ENCODE results near the gene OGFR.

Gene OGFR

GRCh38 chr20:62791301-62792181 lies 13.1 kb upstream of the OGFR start:
- Histone ChIP-seq H3K9ac (peak overlapping the region; percentile 6), H3K4me3 (ENCODE audit: low read depth, low read length) (no peak overlapping the region), H3K4me1 (peaks cover 4% of the 10 kb centered on the region), H3K79me2 (no peaks in the 10 kb centered on the region), H3K27ac (no peak overlapping the region), H2AFZ (peak overlapping the region; percentile 5), H3K27me3 (ENCODE audit: control insufficient read depth, insufficient read depth, low read length) (no peaks in the 10 kb centered on the region), H3K36me3 (ENCODE audit: control insufficient read depth, insufficient read depth, low read length) (no peaks in the 10 kb centered on the region), H3K9me3 (ENCODE audit: control insufficient read depth, low read length) (no peaks in the 10 kb centered on the region), H3K4me2 (ENCODE audit: low read length) (no peak overlapping the region)
- TF ChIP-seq CTCF (IDR thresholded peaks at IDR 0.05): peak; percentile 87

- H3K9ac ChIP-seq: no peak overlapping the region
- no peaks in the 10 kb centered on the region for H3K79me2 ChIP-seq
- H3K4me1 ChIP-seq: peaks cover 9% of the 10 kb centered on the region
- no peak overlapping the region for H2AFZ ChIP-seq
- H3K36me3 ChIP-seq (ENCODE audit: control insufficient read depth, insufficient read depth, low read length): no peaks in the 10 kb centered on the region
- no peaks in the 10 kb centered on the region for H3K9me3 ChIP-seq (ENCODE audit: control insufficient read depth, low read length)
- no peaks in the 10 kb centered on the region for H3K27me3 ChIP-seq (ENCODE audit: control insufficient read depth, insufficient read depth, low read length)
- H3K4me2 ChIP-seq (ENCODE audit: low read length): no peak overlapping the region
- no peak overlapping the region for H3K27ac ChIP-seq
- H3K4me3 ChIP-seq (ENCODE audit: low read depth, low read length): no peak overlapping the region
- TF ChIP-seq CTCF (IDR thresholded peaks at IDR 0.05): no peak
Observed at GRCh38 chr20:62792182-62792939, 12.3 kb upstream of the OGFR start.

GRCh38 chr20:62792940-62793756 lies 11.5 kb upstream of the OGFR start:
- Histone ChIP-seq H3K9ac (no peak overlapping the region), H3K4me1 (peaks cover 11% of the 10 kb centered on the region), H2AFZ (peak overlapping the region; percentile 92), H3K4me3 (ENCODE audit: low read depth, low read length) (no peak overlapping the region), H3K27ac (peak overlapping the region; percentile 67), H3K27me3 (ENCODE audit: control insufficient read depth, insufficient read depth, low read length) (no peaks in the 10 kb centered on the region), H3K79me2 (no peaks in the 10 kb centered on the region), H3K36me3 (ENCODE audit: control insufficient read depth, insufficient read depth, low read length) (no peaks in the 10 kb centered on the region), H3K9me3 (ENCODE audit: control insufficient read depth, low read length) (no peaks in the 10 kb centered on the region), H3K4me2 (ENCODE audit: low read length) (no peak overlapping the region)
- TF ChIP-seq CTCF (IDR thresholded peaks at IDR 0.05): no peak

GRCh38 chr20:62793757-62794006 lies 11.0 kb upstream of the OGFR start:
- Histone ChIP-seq H3K4me3 (ENCODE audit: low read depth, low read length) (peak overlapping the region; percentile 47), H3K79me2 (no peaks in the 10 kb centered on the region), H3K27me3 (ENCODE audit: control insufficient read depth, insufficient read depth, low read length) (no peaks in the 10 kb centered on the region), H3K4me1 (peaks cover 11% of the 10 kb centered on the region), H3K27ac (peak overlapping the region; percentile 67), H3K36me3 (ENCODE audit: control insufficient read depth, insufficient read depth, low read length) (no peaks in the 10 kb centered on the region), H3K4me2 (ENCODE audit: low read length) (peak overlapping the region; percentile 62), H2AFZ (peak overlapping the region; percentile 92), H3K9me3 (ENCODE audit: control insufficient read depth, low read length) (no peaks in the 10 kb centered on the region), H3K9ac (no peak overlapping the region)
- TF ChIP-seq CTCF (IDR thresholded peaks at IDR 0.05): no peak

Data from parathyroid adenoma (tissue), 2 donors.